Left cardiac atrium (tissue), 4 donors: Measurements from ENCODE around the gene PRMT1. TPM values are rescaled to one million over a fixed set of nuclear protein-coding genes. Genes with fewer than 3 reads are reported as not detected.
"Not testable (repeated sequence)": the region's sequence is repeated elsewhere in the genome, so short reads cannot be mapped to it uniquely, and the experiment has no call there.

Experiments used
- ATAC-seq, 2 donors: fragments of 200-7000 bp; cut with Tn5 transposase; one replicate each; pipeline ENCODE4 v1.9.1; 2020; ENCODE audit warnings: mild to moderate bottlenecking in 2 of 2, moderate library complexity in 2 of 2
- DNase-seq: peaks from one replicate; pipeline ENCODE4 v3.0.0-alpha.2; 2020
- intact Hi-C, 2 donors: fragments of 100-400 bp; cut with DNase I; formaldehyde crosslinking; loops; one replicate each; pipeline versions ENCODE4 v1.14.1 to v1.15.1; 2022 to 2023
- long read RNA-seq: library from polyadenylated mRNA; unstranded; transcript quantifications from one replicate; pipeline ENCODE4 v2.0.0, GENCODE V29; 2021
- total RNA-seq, 2 donors: library from RNA; stranded (reverse); fragmentation: NEBNext Ultra II Directional; extraction: Animal tissue kit (Norgen Biotek cat#: 25700); gene quantifications; one replicate each; pipeline ENCODE4 v1.2.1, GENCODE V29; 2021
- donor health status: DM: no; HTN: yes; CAD: no.
- donor health status: DM: no; HTN: yes; CAD: no; lungs with severe emphysema.
- donor health status: DM: yes; HTN: yes; CAD: no.
- donor health status: Dilated cardiomyopathy.

The PRMT1 gene
- total RNA-seq = 100 to 1,000 TPM; 137 to 159 TPM
- long read RNA-seq, transcript PRMT1-201 (10 exons, 1,393 nt) = major isoform, 94 of 113 reads
- long read RNA-seq, transcript PRMT1-202 (11 exons, 1,327 nt) = minor isoform, 15 of 113 reads
- long read RNA-seq, partial matches to known transcripts = 2 of 113 reads
- long read RNA-seq, other reads (novel, unspliced or antisense) = 2 of 113 reads

DNA sequence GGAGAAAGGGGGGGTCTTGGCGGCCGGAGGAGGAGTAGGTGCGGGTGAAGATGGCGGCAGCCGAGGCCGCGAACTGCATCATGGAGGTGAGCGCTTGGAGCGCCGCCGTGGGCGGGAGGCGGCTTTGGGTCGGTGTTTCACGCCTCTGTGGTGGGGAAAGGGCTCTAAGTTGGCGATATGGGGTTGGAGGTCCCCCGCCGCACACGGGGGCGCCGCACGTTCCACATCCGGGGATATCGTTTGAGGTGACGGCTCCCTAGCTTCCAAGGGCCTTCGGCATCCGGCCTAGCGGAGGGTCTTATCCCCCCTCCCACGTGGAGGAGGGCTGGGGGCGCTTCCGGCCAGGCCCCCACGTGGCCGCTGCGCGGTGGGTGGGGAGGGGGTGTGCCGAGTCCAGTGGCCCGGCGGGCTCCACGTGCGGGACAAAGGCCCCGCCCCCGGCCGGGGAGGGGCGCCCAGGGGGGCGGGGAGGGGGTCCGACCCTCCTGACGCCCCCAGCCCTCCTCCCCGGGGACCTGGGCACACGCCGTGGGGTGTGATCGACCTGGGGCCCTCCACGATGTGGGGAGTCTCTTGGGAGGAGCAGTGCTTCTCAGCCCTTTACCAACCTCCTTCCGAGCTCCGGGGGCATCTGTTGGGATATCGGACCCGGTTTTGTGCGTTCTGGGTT is at the start of gene PRMT1:
Gene PRMT1, plus strand, starts transcription at position 41 of the 670 bp plus-strand sequence. Its CDS starts 10 bp downstream, at position 51.
- DNase-seq = peak; percentile 61
- ATAC-seq = peak in 1 of 2 donors; percentile 19
- intact Hi-C loops = no loop called here

DNA sequence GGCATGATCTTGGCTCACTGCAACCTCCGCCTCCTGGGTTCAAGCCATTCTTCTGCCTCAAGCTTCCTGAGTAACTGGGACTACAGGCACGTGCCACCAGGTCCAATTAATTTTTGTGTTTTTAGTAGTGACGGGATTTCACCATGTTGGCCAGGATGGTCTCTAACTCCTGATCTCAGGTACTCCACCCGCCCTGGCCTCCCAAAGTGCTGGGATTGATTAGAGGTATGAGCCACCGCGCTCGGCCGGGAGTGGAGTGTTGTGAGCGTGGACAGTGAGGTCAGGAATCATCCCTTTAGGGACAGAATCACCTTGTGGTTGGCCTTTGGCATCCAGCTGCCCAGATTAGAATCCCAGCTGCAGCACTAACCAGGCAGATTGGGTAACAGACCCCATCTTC is 47.4 kb upstream of the PRMT1 start:
- DNase-seq (no peak), ATAC-seq (no peak)
- intact Hi-C loops = no loop called here

DNA sequence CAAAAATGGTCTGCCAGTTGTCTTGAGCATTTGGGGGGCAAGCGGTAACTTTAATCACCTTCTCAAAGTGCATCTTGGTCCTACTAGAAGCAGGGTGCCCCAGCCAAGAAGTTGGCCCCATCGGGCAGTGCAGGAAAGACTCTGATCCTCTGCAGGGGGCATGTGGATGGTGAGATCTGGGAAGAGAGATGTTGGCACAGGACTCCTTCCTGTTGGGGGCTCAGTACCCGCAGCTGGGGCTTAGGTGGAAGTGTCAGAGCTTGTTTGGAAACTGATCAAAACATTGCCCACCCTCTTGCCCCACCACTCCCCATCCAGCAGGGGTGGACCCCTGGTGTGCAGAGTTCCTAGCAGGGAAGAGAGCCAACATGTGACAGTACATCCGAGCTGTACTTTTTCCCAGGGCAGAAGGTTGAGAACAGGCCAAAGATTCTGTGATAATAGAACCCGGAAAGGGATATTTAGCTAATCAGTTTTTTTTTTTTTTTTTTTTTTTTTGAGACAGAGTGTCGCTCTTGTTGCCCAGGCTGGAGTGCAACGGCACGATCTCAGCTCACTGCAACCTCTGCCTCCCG is 46.0 kb upstream of the PRMT1 start:
- ATAC-seq = peak; percentile 18 to 22
- no peak for DNase-seq
- intact Hi-C loops = no loop called here

DNA sequence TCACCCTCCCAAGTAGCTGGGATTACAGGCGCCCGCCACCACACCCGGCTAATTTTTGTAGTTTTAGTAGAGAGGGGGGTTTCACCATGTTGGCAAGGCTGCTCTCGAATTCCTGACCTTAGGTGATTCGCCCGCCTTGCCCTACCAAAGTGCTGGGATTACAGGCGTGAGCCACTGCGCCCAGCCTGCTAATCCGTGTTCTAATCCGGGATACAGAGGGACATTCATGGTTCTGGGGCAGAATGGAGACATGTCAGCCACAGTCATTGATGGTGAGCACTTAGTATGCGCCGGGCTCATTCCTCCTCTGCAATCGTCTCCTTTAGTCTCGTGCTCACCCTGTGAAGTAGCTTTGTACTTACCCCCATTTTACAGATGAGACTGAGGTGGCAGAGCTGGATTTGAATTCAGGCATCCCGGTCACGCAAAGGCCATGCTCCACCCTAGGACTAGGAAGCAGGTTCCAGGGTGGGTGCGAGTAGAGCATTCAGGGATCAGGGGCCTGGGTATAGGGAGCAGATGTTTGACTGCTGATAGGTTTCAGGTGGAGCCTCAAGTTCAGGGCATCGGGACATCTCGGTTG is 45.4 kb upstream of the PRMT1 start:
- intact Hi-C loops = no loop called here

DNA sequence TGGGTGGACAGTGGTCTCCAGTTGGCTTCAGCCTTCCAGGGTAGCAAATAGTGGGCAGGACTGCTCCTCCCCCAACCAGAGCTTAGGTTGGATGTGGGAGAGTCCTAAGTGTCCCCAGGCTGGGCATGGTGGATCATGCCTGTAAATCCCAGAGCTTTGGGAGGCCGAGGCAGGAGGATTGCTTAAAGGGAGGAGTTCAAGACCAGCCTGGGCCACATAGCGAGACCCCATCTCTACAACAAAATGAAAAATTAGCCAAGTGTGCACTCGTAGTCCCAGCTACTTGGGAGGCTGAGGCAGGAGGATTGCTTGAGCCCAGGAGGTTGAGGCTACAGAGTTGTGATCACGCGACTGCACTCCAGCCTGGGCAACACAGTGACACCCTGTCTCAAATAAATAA is 44.5 kb upstream of the PRMT1 start:
- no peak for DNase-seq

More for the DNA sequence above, 45.4 kb upstream of the PRMT1 start:
- ATAC-seq (no peak), DNase-seq (no peak)

DNA sequence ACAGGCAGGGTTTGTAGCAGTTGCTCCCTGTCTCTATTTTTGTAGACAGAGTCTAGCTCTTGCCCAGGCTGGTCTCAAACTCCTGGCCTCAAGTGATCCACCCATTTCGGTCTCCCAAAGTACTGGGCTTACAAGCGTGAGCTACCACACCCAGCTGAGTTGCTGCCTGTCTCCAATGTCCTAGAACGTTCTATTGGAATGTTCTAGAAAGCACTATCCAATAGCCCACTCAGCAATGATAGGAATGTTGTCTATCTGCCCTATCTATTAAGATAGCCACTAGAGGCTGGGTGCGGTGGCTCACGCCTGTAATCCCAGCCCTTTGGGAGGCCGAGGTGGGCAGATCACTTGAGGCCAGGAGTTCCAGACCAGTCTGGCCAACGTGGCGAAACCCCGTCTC is 43.8 kb upstream of the PRMT1 start:
- ATAC-seq, intact Hi-C loops, DNase-seq: not testable (repeated sequence)

More for the DNA sequence above, 44.5 kb upstream of the PRMT1 start:
- intact Hi-C loops = no loop called here
- ATAC-seq = no peak

DNA sequence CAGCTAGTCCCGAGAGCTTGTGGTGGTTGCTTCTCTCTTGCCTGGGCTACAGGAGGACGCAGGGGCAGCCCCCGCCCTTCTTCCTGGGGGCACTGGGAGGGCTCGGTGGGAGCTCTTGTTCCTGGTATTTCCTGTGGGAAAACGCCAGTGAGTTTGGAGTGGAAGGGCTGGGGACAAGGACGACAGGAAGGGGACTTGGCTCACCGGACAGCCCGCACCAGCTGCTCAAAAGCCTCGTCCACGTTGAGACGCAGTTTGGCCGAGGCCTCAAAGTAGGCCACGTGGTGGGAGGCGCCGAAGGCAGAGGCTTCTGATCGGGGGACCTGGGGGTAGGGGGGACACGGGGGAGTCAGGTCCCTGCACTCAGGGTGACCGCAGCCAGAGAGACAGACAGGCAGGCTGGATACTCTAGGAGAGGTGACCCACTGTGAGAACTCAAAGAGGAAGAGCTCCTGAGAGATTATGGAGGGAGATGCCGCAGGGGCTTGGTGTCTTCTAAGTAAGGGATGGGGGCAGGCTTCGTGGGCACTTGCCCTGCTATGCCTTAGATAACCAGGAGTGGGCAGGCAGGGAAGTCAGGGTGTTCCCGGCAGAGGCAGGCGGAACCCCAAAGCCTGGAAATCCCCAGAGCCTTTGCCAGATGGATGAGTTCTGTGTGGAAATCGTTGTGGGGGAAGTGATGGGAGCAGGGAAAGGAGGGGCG is 41.4 kb upstream of the PRMT1 start:
- no peak for DNase-seq
- no peak for ATAC-seq
- intact Hi-C loops = no loop called here

DNA sequence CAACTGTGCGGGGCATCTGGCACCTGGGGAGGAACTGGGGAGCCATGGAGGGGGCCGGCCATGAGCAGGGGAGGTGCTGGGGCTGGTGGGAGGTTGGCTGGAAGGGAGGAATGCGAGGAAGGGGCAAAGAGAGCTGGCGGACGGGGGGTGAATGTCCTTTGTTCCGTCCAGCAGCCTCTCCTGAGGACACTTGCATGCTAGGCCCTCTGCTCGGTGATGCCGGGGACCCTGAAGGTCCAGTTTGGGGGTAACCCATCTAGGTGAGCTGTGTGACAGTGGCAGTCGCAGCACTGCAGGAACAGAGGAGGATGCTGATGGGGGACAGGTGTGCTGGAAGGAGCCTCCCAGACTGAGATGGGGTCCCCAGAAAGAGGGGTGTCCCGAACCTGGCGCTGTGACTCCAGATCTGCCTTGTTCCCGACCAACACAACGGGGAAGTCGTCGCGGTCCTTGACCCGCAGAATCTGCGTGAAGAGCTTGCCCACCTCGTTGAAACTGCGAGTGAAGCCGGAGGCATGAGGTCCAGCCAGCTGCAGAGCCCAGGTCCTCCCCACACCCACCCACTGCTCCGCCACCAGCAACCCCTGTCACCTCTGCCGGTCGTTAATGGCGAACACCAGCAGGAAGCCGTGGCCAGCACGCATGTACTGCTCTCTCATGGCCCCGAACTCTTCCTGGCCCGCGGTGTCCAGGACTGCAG is 40.7 kb upstream of the PRMT1 start:
- DNase-seq (no peak), ATAC-seq (no peak)
- intact Hi-C loops = no loop called here

DNA sequence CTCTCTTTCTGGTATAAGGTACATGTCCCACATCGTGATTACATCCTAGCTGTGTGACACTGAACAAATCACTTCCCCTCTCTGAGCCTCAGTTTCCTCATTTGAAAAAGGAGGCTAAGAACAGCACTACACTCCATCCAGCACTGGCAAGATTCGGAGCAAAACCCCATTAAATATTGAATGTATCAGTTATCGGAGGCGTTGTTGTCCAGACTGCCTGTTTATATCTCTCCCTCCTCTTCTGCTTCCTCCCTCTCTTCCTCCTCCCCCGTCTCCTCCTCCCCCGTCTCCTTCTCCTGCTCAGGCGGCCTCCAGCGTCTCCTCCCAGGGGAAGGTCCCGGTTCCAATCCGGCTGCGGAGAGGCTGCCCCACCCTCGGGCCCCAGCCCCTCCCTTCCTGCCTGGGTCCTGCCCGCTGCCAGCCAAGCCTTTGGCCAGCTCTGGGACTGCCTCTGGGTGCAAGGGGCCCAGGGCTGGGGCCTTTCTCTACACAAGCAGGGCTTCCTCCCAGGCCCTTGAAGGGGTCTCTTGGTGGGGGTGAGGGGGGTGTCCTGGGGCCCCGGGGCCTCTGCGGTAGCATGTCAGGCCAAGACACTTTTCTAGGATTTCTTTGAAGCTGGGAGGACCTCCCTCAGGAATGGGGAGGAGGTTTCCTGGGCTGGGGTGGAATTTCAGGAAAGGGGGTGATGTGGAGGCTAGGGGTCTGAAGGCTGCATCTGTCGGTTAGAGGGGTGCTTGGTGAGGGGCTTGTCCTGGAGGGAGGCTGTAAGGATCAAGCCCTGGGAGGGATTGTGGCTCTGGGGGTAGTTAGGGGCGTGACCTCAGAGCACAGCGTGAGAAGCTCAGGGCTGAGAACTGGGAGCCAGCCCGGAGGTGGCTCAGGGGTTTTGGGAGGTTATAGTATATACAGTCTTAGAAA is 39.0 kb upstream of the PRMT1 start:
- DNase-seq (peak; percentile 92), ATAC-seq (peak; percentile 3 to 19)
- intact Hi-C loops = loop anchor here in 1 of 2 donors (2.0 kb wide), 1 partner anchor 47 kb away; the partner anchor contains the start of gene PRR12

DNA sequence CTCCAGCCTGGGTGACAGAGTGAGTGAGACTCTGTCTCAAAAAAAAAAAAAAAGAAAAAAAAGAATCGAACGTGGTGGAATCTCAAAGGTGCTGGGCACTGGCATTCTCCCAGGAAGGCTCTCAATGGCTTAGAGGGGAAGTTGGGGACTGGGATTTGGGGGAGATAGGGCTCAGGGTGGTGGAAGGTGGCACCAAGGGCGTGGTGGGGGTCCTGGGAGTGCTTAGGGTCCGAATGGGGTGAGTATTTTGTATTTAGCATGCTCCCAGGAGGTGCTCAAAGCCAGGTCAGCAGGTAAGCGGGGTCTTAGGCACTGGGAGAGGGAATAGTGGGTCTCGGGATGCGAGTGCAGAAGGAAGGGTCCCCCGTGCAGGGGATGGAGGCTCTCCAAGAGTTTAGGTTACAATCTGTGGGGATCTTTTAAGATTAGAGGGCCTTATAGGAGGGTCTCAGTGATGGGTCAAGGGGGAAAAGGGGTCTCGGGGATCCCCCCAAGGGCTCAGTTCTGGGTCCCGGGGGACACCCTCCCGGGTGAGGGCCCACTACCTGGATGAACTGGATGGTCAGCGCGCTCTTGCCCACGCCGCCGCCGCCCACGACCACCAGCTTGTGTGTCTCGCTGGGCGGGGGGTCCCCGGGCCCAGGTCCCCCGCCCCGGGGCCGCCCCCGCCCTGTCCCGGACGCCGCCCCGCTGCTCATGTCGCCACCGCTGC is 37.5 kb upstream of the PRMT1 start:
- intact Hi-C loops = loop anchor here in 1 of 2 donors (2.0 kb wide), 1 partner anchor 49 kb away; the partner anchor contains the start of gene PRR12
- DNase-seq (no peak), ATAC-seq (no peak)

DNA sequence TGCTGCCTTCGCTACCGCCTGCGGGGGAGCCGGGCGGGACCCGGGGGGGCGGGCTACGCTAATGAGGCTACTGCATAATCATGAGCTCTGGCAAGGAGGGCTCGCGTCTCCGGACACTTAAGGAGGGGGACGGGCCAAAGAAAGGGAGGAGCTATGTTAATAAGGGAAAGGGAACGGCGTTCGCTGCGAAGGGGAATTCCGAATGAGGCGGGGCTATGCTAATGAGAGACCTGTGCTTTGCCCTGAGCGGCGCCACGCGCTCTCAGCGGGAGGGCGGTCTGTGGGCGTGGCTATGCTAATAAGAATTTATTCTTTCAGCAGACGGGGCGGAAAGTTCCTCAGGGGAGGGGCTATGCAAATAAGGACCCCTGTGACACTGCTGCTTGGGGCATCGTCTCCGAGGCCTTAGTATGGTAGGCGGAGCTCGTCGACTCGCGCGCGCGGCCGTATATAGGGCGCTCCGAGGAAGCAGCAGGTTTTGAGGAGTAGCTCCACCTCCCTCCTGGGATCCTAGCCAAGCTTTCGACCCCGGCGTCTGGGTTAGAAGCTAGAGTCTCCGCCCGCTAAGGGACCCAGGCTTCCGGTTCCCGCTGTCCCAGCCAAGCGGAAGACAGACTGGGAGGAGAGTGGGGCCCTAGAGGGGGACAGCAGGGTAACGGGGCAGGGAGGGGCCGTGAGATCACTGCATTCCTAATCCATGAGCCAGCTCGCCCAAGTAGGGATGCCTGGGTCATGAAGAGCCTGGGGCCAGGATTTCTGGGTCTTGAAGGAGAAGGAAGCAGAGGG is 36.8 kb upstream of the PRMT1 start, which contains the start of gene RRAS:
Gene RRAS, minus strand, starts transcription at position 31 of the 786 bp plus-strand sequence. CDS start 45 bp downstream, outside the sequence.
- intact Hi-C loops = no loop called here
- ATAC-seq = peak; percentile 73 to 76
- DNase-seq = peak; percentile 100

DNA sequence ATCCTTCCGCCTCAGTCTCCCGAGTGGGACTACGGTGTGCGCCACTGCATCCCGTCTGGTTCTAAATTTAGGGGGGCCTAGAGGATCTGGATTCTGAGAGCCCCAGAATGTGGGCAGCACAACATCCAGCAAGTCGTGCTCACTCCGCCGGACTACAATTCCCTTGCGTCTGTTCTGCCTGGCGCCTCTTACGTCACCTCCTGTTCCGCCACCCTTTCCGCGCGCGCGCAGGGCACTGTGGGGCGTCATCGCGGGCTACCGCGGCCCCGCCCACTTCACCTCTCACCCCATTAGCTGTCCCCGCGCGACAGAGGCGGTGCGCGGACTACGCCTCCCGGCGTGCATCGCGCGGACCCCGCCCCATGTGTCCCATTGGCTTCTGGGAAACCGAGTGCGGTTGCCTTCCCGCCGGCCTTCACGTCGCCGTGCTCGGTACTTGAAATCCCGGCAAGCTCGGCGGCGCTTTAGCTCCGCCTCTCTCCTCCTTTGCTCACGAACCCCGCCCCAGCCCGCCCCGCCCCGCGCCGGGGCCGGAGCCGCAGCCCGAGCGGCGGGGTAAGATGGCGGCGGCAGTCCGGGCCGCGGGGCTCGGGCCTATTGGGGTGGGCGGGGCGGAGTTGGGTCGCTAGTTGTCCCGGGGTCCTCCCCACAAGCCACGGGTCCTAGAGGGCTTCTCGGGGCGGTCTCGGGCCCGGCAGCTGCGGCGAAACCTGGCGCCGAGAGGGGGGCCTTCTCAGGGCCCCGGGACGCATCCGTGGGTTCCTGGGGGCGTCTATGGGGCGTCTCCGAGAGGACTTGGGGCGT is 35.2 kb upstream of the PRMT1 start, which contains the start of gene SCAF1:
Gene SCAF1, plus strand, starts transcription at position 522 of the 804 bp plus-strand sequence. CDS start 2,818 bp downstream, outside the sequence.
- intact Hi-C loops = no loop called here
- ATAC-seq (peak; percentile 80 to 81), DNase-seq (peak; percentile 100)

DNA sequence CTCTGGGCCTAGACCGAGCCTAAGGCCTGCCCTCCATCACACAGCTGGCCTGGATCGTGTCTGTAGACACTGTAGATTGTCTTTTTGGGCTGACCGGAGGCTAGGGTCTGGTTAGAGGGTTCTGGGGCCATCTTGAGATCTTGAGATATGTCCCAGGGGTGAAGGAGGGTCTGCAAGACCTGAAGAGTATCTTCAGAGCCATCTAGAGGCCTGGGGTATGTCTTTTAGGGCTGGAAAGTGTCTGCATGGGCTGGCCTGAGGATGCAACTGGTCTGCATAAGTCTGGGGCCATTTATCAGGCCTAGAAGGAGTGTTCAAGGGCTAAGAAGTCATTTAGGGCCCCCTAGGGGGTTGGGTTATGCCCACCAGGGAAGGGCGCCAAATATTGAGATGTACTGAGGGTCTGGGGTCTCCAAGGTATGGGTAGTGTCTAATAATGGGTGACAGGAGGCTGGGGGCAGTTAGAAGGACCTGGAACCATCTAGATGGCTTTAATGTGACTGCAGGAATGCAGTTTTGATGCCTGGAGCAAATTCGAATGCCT is 34.5 kb upstream of the PRMT1 start:
- DNase-seq (no peak), ATAC-seq (no peak)
- intact Hi-C loops = no loop called here

DNA sequence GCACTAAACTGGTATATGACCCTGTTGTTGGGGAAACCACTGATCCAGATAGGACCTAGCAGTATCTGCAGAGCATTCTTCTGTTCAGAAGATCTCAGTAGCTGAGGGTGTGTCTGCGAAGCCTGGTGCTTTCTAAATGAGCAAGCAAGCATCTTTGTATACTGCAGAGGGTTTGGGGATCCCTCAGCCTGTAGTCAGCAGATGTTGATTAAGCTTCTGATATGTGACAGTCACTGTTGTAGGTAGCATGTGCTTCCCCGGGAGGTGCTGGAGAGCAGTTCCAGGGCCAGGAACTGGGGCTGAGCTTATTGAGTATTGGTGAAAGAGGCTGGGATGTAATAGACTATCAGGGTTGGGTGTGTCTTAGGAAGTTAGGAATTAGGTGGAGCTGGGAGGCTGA is 33.6 kb upstream of the PRMT1 start:
- ATAC-seq = no peak
- intact Hi-C loops = no loop called here
- DNase-seq = no peak

DNA sequence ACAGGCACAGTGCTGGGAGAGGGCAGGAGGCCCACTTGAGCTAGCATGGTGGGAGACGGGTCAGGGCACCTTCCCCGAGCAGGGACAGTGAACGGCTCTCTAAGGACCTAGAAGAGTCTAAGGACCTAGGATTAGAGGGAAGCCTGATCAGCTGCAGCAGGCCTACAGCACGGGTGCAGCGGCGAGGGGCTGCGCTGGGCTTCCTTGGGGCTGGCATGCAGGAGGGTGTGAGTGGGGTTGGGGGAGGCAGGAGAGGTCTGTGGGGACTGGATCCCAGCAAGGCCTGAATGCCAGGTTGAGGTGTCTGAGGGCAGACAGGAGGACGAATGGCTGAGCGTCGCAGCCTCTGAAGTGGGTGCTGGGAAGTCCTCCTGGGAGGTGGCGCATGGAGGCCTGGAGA is 31.5 kb upstream of the PRMT1 start:
- ATAC-seq (no peak), DNase-seq (no peak)
- intact Hi-C loops = no loop called here
